ENCODE measurements around the gene LRP1-AS. TPM values are rescaled to one million over a fixed set of nuclear protein-coding genes. Genes with fewer than 3 reads are reported as not detected.

The LRP1-AS gene
- total RNA-seq, 6 experiments from 2014 or later: not detected

DNA sequence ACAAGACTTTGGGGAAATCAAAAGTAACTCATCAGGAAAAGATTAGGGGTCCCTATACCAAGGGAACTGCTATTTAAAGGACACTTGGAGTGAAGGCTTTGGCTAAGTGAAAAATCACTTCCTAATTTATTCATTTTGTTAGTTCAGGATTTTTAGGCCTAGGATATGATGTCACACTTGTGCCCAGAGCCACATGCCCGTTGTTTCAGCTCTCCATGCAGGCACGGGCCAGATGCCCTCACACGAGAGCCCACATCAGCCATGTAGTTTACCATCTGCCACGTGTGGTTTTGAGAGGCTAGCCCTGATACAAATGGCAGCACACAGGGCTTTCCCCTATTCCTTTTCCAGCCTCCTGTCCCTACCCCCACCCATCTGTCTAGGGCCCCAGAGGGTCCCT is 11.9 kb upstream of the LRP1-AS start:
- no peak overlapping the region for H3K27ac ChIP-seq
- H3K36me3 ChIP-seq: peaks cover 0 to 99% (median 61%) of the 10 kb centered on the region in 4 donors
- intact Hi-C loops (cut with DNase I): no loop called here
- no CpG with 5 or more reads among the region's 4 CpGs for WGBS (ENCODE audit: insufficient coverage, low coverage, low lambda C conversion rate, missing lambda C conversion rate)
- DNase-seq (peak in 1 of 3 donors; percentile 19), ATAC-seq (no peak)
- H3K27me3 ChIP-seq: no peaks in the 10 kb centered on the region
- H3K4me1 ChIP-seq: peaks cover 0 to 15% (median 0%) of the 10 kb centered on the region in 4 donors
- no peaks in the 10 kb centered on the region for H3K9me3 ChIP-seq
- H3K4me3 ChIP-seq: no peak overlapping the region
- TF ChIP-seq, protein P1, sequence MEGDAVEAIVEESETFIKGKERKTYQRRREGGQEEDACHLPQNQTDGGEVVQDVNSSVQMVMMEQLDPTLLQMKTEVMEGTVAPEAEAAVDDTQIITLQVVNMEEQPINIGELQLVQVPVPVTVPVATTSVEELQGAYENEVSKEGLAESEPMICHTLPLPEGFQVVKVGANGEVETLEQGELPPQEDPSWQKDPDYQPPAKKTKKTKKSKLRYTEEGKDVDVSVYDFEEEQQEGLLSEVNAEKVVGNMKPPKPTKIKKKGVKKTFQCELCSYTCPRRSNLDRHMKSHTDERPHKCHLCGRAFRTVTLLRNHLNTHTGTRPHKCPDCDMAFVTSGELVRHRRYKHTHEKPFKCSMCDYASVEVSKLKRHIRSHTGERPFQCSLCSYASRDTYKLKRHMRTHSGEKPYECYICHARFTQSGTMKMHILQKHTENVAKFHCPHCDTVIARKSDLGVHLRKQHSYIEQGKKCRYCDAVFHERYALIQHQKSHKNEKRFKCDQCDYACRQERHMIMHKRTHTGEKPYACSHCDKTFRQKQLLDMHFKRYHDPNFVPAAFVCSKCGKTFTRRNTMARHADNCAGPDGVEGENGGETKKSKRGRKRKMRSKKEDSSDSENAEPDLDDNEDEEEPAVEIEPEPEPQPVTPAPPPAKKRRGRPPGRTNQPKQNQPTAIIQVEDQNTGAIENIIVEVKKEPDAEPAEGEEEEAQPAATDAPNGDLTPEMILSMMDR (IDR thresholded peaks at IDR 0.05): no peak
- no peak for TF ChIP-seq POLR2A (IDR thresholded peaks at IDR 0.05)

DNA sequence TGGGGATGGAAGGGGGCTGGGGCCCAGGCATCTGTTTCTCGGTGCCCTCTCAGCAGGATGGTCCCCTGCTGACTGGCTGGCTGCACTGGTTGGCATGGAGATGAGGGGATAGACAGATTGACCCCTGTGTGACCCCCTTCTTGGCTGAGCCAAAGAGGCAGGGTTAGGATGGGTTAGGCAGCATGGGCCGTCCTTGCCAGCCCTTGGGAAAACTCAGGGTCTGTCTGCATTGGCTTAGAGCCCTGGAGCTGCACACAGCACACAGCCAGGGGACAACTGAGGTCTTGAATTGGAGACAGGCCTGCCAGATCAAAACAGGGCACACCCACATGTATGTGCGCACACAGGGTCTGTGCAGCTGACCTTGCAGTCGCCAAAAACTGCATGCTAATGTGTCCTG is 11.2 kb upstream of the LRP1-AS start:
- no peak for TF ChIP-seq POLR2A (IDR thresholded peaks at IDR 0.05)
- TF ChIP-seq, protein P1 (IDR thresholded peaks at IDR 0.05): no peak
- H3K36me3 ChIP-seq: peaks cover 0 to 96% (median 59%) of the 10 kb centered on the region in 4 donors
- peaks cover 0 to 21% (median 2%) of the 10 kb centered on the region in 4 donors for H3K4me1 ChIP-seq

DNA sequence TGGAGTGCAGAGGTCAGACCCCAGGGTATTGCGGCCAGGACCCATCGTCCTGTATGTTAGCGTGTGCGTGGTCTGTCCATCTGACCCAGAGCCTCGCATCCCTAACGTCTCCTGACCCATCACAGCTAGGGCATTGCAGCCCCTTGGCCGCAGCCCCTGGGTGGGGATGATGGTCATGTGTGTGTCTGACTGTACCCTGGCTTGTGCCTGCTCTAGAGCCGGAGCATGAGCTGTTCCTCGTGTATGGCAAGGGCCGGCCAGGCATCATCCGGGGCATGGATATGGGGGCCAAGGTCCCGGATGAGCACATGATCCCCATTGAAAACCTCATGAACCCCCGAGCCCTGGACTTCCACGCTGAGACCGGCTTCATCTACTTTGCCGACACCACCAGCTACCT is 10.8 kb upstream of the LRP1-AS start:
- Histone ChIP-seq H3K9me3 (no peaks in the 10 kb centered on the region), H3K36me3 (peaks cover 0 to 92% (median 57%) of the 10 kb centered on the region in 4 donors), H3K27me3 (no peaks in the 10 kb centered on the region), H3K27ac (no peak overlapping the region), H3K4me3 (no peak overlapping the region), H3K4me1 (peaks cover 0 to 26% (median 4%) of the 10 kb centered on the region in 4 donors)
- intact Hi-C loops (cut with DNase I): no loop called here
- ATAC-seq: no peak
- no CpG with 5 or more reads among the region's 16 CpGs for WGBS (ENCODE audit: insufficient coverage, low coverage, low lambda C conversion rate, missing lambda C conversion rate)
- peak in 1 of 3 donors; percentile 21 for DNase-seq
- TF ChIP-seq, protein P1 (IDR thresholded peaks at IDR 0.05): no peak
- no peak for TF ChIP-seq POLR2A (IDR thresholded peaks at IDR 0.05)

More for the DNA sequence above, 11.2 kb upstream of the LRP1-AS start:
- H3K9me3 ChIP-seq: no peaks in the 10 kb centered on the region
- DNase-seq: no peak
- WGBS (ENCODE audit: insufficient coverage, low coverage, low lambda C conversion rate, missing lambda C conversion rate): no CpG with 5 or more reads among the region's 4 CpGs
- peak in 2 of 4 donors; percentile 7 to 15 for ATAC-seq
- intact Hi-C loops (cut with DNase I): no loop called here
- H3K4me3 ChIP-seq: no peak overlapping the region
- no peaks in the 10 kb centered on the region for H3K27me3 ChIP-seq
- no peak overlapping the region for H3K27ac ChIP-seq

DNA sequence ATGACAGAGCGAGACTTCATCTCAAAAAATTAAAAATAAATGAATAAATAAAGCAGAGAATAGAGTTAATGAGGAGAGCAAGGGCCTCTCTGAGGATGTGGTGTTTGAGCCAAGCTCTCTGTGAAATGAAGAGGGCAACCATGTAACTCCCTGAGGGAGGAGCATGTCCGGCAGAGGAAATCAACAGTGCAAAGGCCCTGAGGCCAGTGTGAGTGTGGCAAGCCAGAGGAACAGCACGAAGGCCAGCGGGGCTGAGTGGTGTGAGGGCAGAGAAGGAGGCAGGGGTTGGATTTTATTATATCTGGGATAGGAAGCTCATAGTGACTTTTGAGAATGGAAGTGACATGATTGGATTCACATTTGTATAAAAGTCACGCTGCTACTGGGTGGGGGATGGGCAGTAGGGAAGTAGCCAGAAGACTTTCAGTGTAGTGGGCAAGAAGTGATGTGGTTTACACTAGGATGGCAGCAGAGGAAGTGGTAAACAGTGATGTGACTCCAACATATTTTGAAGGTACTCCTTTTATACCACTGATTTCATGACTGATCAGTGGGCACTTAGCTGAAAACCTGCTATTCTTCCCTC is 10.3 kb upstream of the LRP1-AS start:
- WGBS (ENCODE audit: insufficient coverage, low coverage, low lambda C conversion rate, missing lambda C conversion rate): 71% methylated on average over 5 of the region's 5 CpGs
- Histone ChIP-seq H3K4me3 (no peak overlapping the region), H3K27me3 (no peaks in the 10 kb centered on the region), H3K9me3 (no peaks in the 10 kb centered on the region), H3K4me1 (peaks cover 0 to 31% (median 7%) of the 10 kb centered on the region in 4 donors), H3K36me3 (peaks cover 0 to 87% (median 54%) of the 10 kb centered on the region in 4 donors), H3K27ac (no peak overlapping the region)
- DNase-seq: peak in 1 of 3 donors; percentile 29
- intact Hi-C loops (cut with DNase I): no loop called here
- TF ChIP-seq, protein P1 (IDR thresholded peaks at IDR 0.05): no peak
- no peak for TF ChIP-seq POLR2A (IDR thresholded peaks at IDR 0.05)
- peak in 1 of 4 donors; percentile 9 for ATAC-seq
